NT2/D1 (cell line): ENCODE measurements around the gene CCT7.

Experiments
- SUZ12 ChIP-seq: IDR thresholded peaks from 2 replicates; pipeline ENCODE4 v1.6.1; 2011; ENCODE audit not compliant: insufficient read length, insufficient read depth; ENCODE audit errors: extremely low read depth
- YY1 ChIP-seq: IDR thresholded peaks from 2 replicates; pipeline ENCODE4 v1.6.1; 2011; ENCODE audit not compliant: insufficient read length, insufficient read depth
- ZNF274 ChIP-seq: IDR thresholded peaks from 2 replicates; pipeline ENCODE4 v1.6.1; 2011; ENCODE audit warnings: mild to moderate bottlenecking, low read depth, low read length

DNA sequence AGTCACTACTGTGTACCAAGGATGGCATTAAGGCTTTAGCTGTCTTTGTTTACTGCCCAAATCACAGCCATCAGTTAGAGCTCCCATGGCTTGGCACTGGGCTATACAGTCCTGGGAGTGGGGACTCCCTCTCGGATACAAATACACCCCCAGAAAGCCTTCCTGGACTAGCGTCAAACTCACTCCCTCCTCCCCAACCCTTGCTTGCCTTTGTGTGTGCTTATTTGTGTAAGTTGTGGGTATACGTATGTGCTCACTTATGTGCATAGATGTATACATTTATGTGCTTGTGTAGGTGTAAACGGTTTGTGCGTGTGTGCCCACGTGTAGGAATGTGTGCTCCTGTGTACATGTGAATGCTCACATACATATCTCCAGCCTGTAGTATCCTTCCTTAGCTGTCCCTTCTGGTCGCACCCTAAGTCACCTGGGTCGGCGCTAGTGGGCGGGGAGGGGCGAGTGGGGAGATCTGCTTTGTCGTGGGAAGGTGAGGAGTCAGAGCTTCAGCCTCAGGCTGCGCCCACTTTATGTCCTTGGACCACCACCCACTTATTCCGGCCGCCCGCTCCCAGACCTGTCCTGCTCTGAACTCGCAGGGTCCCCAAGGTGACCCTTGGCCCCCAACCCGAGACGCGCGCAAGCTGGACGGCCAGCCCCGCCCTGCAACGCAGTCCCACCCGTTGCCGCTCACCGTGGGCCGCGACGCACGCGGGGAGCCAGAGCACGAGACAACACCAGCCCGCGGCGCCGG is 1.5 kb upstream of the CCT7 start:
- no peak for TF ChIP-seq YY1
- no peak for TF ChIP-seq ZNF274
- no peak for TF ChIP-seq SUZ12
